ENCODE measurements around the gene ENTPD1. TPM values are rescaled to one million over a fixed set of nuclear protein-coding genes. Genes with fewer than 3 reads are reported as not detected.

Gene ENTPD1
- polyA plus RNA-seq, 1 donor (not counting 4 experiments of a cell fraction or from before 2014, with no cell fraction given) = 0.03 TPM

GRCh38 chr10:95819620-95820329 lies 63.8 kb downstream of the ENTPD1 start:
- H3K9me3 ChIP-seq (ENCODE audit: control insufficient read depth, low read depth, low read length) = no peaks in the 10 kb centered on the region
- H3K4me1 ChIP-seq (ENCODE audit: control insufficient read depth, extremely low read depth, insufficient read depth, low read length) = peaks cover 3% of the 10 kb centered on the region
- dilution Hi-C loops (cut with MboI; ENCODE audit: extremely low pct_ligation_motif_present, low sequenced_read_pairs) = no loop called here
- H2AFZ ChIP-seq (ENCODE audit: control insufficient read depth, low read length) = no peak overlapping the region
- no peak for DNase-seq (ENCODE audit: low read depth, low spot score)
- TF ChIP-seq EZH2 (IDR thresholded peaks at IDR 0.05; ENCODE audit: low read length) (no peak), CTCF (optimal IDR thresholded peaks at IDR 0.05 in 1 of 3, IDR thresholded peaks at IDR 0.05 in 1 of 3, conservative IDR thresholded peaks at IDR 0.05 in 1 of 3; ENCODE audit: extremely low read depth in 1 of 3, insufficient read depth in 2 of 3, low read length in 3 of 3) (no peak)
- H3K9me1 ChIP-seq (ENCODE audit: control insufficient read depth, extremely low read depth, insufficient read depth, low read length) = no peaks in the 10 kb centered on the region
- peaks cover 3% of the 10 kb centered on the region for H3K27me3 ChIP-seq (ENCODE audit: control insufficient read depth, extremely low read depth, insufficient read depth, low read length)
- H3K79me2 ChIP-seq (ENCODE audit: control insufficient read depth, insufficient read depth, low read length) = no peaks in the 10 kb centered on the region
- no peaks in the 10 kb centered on the region for H4K20me1 ChIP-seq (ENCODE audit: control insufficient read depth, extremely low read depth, insufficient read depth, low read length)
- no peak overlapping the region for H3K4me3 ChIP-seq (ENCODE audit: control insufficient read depth in 2 of 3, extremely low read depth in 1 of 3, insufficient read depth in 2 of 3, low read depth in 1 of 3, low read length in 3 of 3)
- no peaks in the 10 kb centered on the region for H3K36me3 ChIP-seq (ENCODE audit: control insufficient read depth in 2 of 2, extremely low read depth in 1 of 2, insufficient read depth in 2 of 2, low read length in 2 of 2)
- no peak overlapping the region for H3K9ac ChIP-seq (ENCODE audit: control insufficient read depth, extremely low read depth, insufficient read depth, low read length)
- no peak overlapping the region for H3K4me2 ChIP-seq (ENCODE audit: control insufficient read depth, extremely low read depth, insufficient read depth, low read depth, low read length)
- no peak overlapping the region for H3K27ac ChIP-seq (ENCODE audit: control insufficient read depth, insufficient read depth, low read length)
- FAIRE-seq = no peak

GRCh38 chr10:95820363-95820762 lies 64.4 kb downstream of the ENTPD1 start:
- dilution Hi-C loops (cut with MboI; ENCODE audit: extremely low pct_ligation_motif_present, low sequenced_read_pairs) = no loop called here
- Histone ChIP-seq H3K9me1 (ENCODE audit: control insufficient read depth, extremely low read depth, insufficient read depth, low read length) (no peaks in the 10 kb centered on the region), H3K4me3 (ENCODE audit: control insufficient read depth in 2 of 3, extremely low read depth in 1 of 3, insufficient read depth in 2 of 3, low read depth in 1 of 3, low read length in 3 of 3) (no peak overlapping the region), H3K4me1 (ENCODE audit: control insufficient read depth, extremely low read depth, insufficient read depth, low read length) (peaks cover 3% of the 10 kb centered on the region), H3K4me2 (ENCODE audit: control insufficient read depth, extremely low read depth, insufficient read depth, low read depth, low read length) (no peak overlapping the region), H4K20me1 (ENCODE audit: control insufficient read depth, extremely low read depth, insufficient read depth, low read length) (no peaks in the 10 kb centered on the region), H2AFZ (ENCODE audit: control insufficient read depth, low read length) (no peak overlapping the region), H3K27ac (ENCODE audit: control insufficient read depth, insufficient read depth, low read length) (no peak overlapping the region), H3K79me2 (ENCODE audit: control insufficient read depth, insufficient read depth, low read length) (no peaks in the 10 kb centered on the region), H3K9me3 (ENCODE audit: control insufficient read depth, low read depth, low read length) (no peaks in the 10 kb centered on the region), H3K9ac (ENCODE audit: control insufficient read depth, extremely low read depth, insufficient read depth, low read length) (no peak overlapping the region), H3K36me3 (ENCODE audit: control insufficient read depth in 2 of 2, extremely low read depth in 1 of 2, insufficient read depth in 2 of 2, low read length in 2 of 2) (no peaks in the 10 kb centered on the region), H3K27me3 (ENCODE audit: control insufficient read depth, extremely low read depth, insufficient read depth, low read length) (peaks cover 3% of the 10 kb centered on the region)
- FAIRE-seq = no peak
- no peak for DNase-seq (ENCODE audit: low read depth, low spot score)
- TF ChIP-seq CTCF (optimal IDR thresholded peaks at IDR 0.05 in 1 of 3, IDR thresholded peaks at IDR 0.05 in 1 of 3, conservative IDR thresholded peaks at IDR 0.05 in 1 of 3; ENCODE audit: extremely low read depth in 1 of 3, insufficient read depth in 2 of 3, low read length in 3 of 3) (no peak), EZH2 (IDR thresholded peaks at IDR 0.05; ENCODE audit: low read length) (no peak)

Data from keratinocyte (primary cell).